ENCODE measurements around the gene TAF11L8. TPM values are rescaled to one million over a fixed set of nuclear protein-coding genes. Genes with fewer than 3 reads are reported as not detected.
"Not testable (repeated sequence)": the region's sequence is repeated elsewhere in the genome, so short reads cannot be mapped to it uniquely, and the experiment has no call there.

Gene TAF11L8
- total and polyA plus RNA-seq, 9 donors: not detected

- DNase-seq; H3K27me3 ChIP-seq (ENCODE audit: control insufficient read depth, insufficient read depth, low read length); H3K4me1 ChIP-seq (ENCODE audit: control insufficient read depth, insufficient read depth, low read length); H3K4me3 ChIP-seq (ENCODE audit: low read length); H3K36me3 ChIP-seq (ENCODE audit: control insufficient read depth, insufficient read depth, low read length); H3K27ac ChIP-seq (ENCODE audit: low read length); H3K9me3 ChIP-seq (replicated peaks; ENCODE audit: control insufficient read depth, low read depth, low read length): not testable (repeated sequence)
- 70% methylated on average over 2 of the region's 6 CpGs for WGBS (ENCODE audit: insufficient coverage)
Observed at GRCh38 chr5:17603880-17604279, 13.1 kb upstream of the TAF11L8 start, which contains the start of gene TAF11L11. Gene TAF11L11 (plus strand): TSS chr5:17604183.

- H3K27me3 ChIP-seq (ENCODE audit: control insufficient read depth, insufficient read depth, low read length); DNase-seq; H3K4me3 ChIP-seq (ENCODE audit: low read length); H3K36me3 ChIP-seq (ENCODE audit: control insufficient read depth, insufficient read depth, low read length); H3K9me3 ChIP-seq (replicated peaks; ENCODE audit: control insufficient read depth, low read depth, low read length); H3K4me1 ChIP-seq (ENCODE audit: control insufficient read depth, insufficient read depth, low read length); H3K27ac ChIP-seq (ENCODE audit: low read length): not testable (repeated sequence)
- no CpG with 5 or more reads among the region's 15 CpGs for WGBS (ENCODE audit: insufficient coverage)
Observed at GRCh38 chr5:17597728-17598127, 7.0 kb upstream of the TAF11L8 start, which contains the start of gene TAF11L10. Gene TAF11L10 (minus strand): TSS chr5:17597828.

- H3K27ac ChIP-seq (ENCODE audit: low read length); H3K36me3 ChIP-seq (ENCODE audit: control insufficient read depth, insufficient read depth, low read length); H3K9me3 ChIP-seq (replicated peaks; ENCODE audit: control insufficient read depth, low read depth, low read length); H3K27me3 ChIP-seq (ENCODE audit: control insufficient read depth, insufficient read depth, low read length); DNase-seq; H3K4me1 ChIP-seq (ENCODE audit: control insufficient read depth, insufficient read depth, low read length); H3K4me3 ChIP-seq (ENCODE audit: low read length): not testable (repeated sequence)
- no CpG with 5 or more reads among the region's 15 CpGs for WGBS (ENCODE audit: insufficient coverage)
Observed at GRCh38 chr5:17594255-17594654, 3.5 kb upstream of the TAF11L8 start, which contains the start of gene TAF11L9. Gene TAF11L9 (minus strand): TSS chr5:17594394.

- no CpG with 5 or more reads among the region's 16 CpGs for WGBS (ENCODE audit: insufficient coverage)
- H3K27ac ChIP-seq (ENCODE audit: low read length); DNase-seq; H3K4me3 ChIP-seq (ENCODE audit: low read length); H3K4me1 ChIP-seq (ENCODE audit: control insufficient read depth, insufficient read depth, low read length); H3K36me3 ChIP-seq (ENCODE audit: control insufficient read depth, insufficient read depth, low read length); H3K27me3 ChIP-seq (ENCODE audit: control insufficient read depth, insufficient read depth, low read length); H3K9me3 ChIP-seq (replicated peaks; ENCODE audit: control insufficient read depth, low read depth, low read length): not testable (repeated sequence)
Observed at GRCh38 chr5:17585658-17586057, 5.1 kb downstream of the TAF11L8 start, which contains the start of gene TAF11L7. Gene TAF11L7 (minus strand): TSS chr5:17585758.

Other genes starting within 250 kb of the TAF11L8 start
- gene TAF11L2, start 92.7 kb downstream of the TAF11L8 start, total RNA-seq: not detected
- not detected for gene TAF11L2, start 92.7 kb downstream of the TAF11L8 start, polyA plus RNA-seq (ENCODE audit: insufficient read depth in 1 of 8, insufficient read length in 8 of 8, low replicate concordance in 1 of 8)
- not detected for gene TAF11L3, start 72.6 kb downstream of the TAF11L8 start, total RNA-seq
- gene TAF11L3, start 72.6 kb downstream of the TAF11L8 start, polyA plus RNA-seq (ENCODE audit: insufficient read depth in 1 of 8, insufficient read length in 8 of 8, low replicate concordance in 1 of 8): not detected
- gene TAF11L4, start 69.2 kb downstream of the TAF11L8 start, total RNA-seq: not detected
- gene TAF11L4, start 69.2 kb downstream of the TAF11L8 start, polyA plus RNA-seq (ENCODE audit: insufficient read depth in 1 of 8, insufficient read length in 8 of 8, low replicate concordance in 1 of 8): not detected
- gene TAF11L5, start 65.7 kb downstream of the TAF11L8 start, total RNA-seq: not detected
- gene TAF11L5, start 65.7 kb downstream of the TAF11L8 start, polyA plus RNA-seq (ENCODE audit: insufficient read depth in 1 of 8, insufficient read length in 8 of 8, low replicate concordance in 1 of 8): not detected
- not detected for gene TAF11L6, start 62.3 kb downstream of the TAF11L8 start, total RNA-seq
- gene TAF11L6, start 62.3 kb downstream of the TAF11L8 start, polyA plus RNA-seq (ENCODE audit: insufficient read depth in 1 of 8, insufficient read length in 8 of 8, low replicate concordance in 1 of 8): not detected
- gene TAF11L7, start 5.2 kb downstream of the TAF11L8 start, total RNA-seq: not detected
- gene TAF11L7, start 5.2 kb downstream of the TAF11L8 start, polyA plus RNA-seq (ENCODE audit: insufficient read depth in 1 of 8, insufficient read length in 8 of 8, low replicate concordance in 1 of 8): not detected
- gene TAF11L9, start 3.4 kb upstream of the TAF11L8 start, total RNA-seq: not detected
- not detected for gene TAF11L9, start 3.4 kb upstream of the TAF11L8 start, polyA plus RNA-seq (ENCODE audit: insufficient read depth in 1 of 8, insufficient read length in 8 of 8, low replicate concordance in 1 of 8)
- not detected for gene TAF11L10, start 6.9 kb upstream of the TAF11L8 start, total RNA-seq
- gene TAF11L10, start 6.9 kb upstream of the TAF11L8 start, polyA plus RNA-seq (ENCODE audit: insufficient read depth in 1 of 8, insufficient read length in 8 of 8, low replicate concordance in 1 of 8): not detected
- gene TAF11L11, start 13.2 kb upstream of the TAF11L8 start, total RNA-seq: not detected
- gene TAF11L11, start 13.2 kb upstream of the TAF11L8 start, polyA plus RNA-seq (ENCODE audit: insufficient read depth in 1 of 8, insufficient read length in 8 of 8, low replicate concordance in 1 of 8): not detected
- not detected for gene TAF11L12, start 19.4 kb upstream of the TAF11L8 start, total RNA-seq
- not detected for gene TAF11L12, start 19.4 kb upstream of the TAF11L8 start, polyA plus RNA-seq (ENCODE audit: insufficient read depth in 1 of 8, insufficient read length in 8 of 8, low replicate concordance in 1 of 8)
- gene TAF11L13, start 41.1 kb upstream of the TAF11L8 start, total RNA-seq: not detected
- not detected for gene TAF11L13, start 41.1 kb upstream of the TAF11L8 start, polyA plus RNA-seq (ENCODE audit: insufficient read depth in 1 of 8, insufficient read length in 8 of 8, low replicate concordance in 1 of 8)
- gene TAF11L14, start 43.5 kb upstream of the TAF11L8 start, total RNA-seq: not detected
- not detected for gene TAF11L14, start 43.5 kb upstream of the TAF11L8 start, polyA plus RNA-seq (ENCODE audit: insufficient read depth in 1 of 8, insufficient read length in 8 of 8, low replicate concordance in 1 of 8)

All from muscle of leg (tissue), 11 donors.